GM15510 (cell line): ENCODE data around the gene GPR162.

Experiments
- POLR2A ChIP-seq: IDR thresholded peaks from 3 replicates; pipeline ENCODE4 v1.6.1; 2011; ENCODE audit warnings: borderline replicate concordance; ENCODE audit not compliant: insufficient read length; ENCODE audit errors: extremely low read depth

GPR162 gene

DNA sequence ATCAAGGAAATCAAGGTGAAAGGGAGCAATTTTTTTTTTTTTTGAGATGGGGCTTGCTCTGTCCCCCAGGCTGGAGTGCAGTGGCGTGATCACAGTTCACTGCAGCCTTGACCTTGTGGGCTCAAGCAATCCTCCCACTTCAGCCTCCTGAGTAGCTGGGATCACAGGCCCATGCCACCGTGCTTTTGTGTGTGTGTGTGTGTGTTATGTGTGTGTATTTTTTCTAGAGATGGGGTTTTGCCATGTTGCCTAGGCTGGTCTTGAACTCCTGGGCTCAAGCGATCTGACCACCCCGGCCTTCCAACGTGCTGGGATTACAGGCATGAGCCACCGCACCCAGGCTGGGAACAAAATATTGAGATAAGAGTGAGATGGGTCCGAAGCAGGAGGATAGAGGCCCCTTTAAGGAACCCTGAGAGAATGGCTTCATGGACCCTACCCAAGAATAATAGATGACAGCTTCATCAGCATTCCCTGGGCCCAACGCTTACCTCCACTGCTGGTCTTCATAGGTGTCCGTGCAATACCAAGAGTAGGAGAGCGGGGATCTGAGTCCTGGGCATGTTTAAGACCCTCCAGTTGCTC lies 28.4 kb downstream of the GPR162 start:
- TF ChIP-seq POLR2A: no peak

DNA sequence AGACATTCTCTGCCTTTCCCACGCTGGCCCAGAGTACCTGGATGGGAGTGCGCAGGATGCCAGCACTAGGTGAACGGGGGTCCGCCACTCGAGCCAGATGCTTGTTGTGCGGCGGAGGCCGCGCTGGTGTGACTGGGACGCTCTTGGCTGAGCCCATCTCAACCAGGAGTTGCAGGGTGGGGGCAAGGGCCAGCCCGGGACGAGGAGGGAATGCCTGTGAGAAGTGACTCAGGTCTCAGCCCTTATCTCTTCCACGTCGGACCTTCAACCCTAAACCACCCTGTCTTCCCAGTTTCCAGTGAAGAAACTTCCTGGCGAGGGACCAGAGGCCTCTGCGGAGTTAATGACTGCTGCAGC lies 29.2 kb downstream of the GPR162 start:
- TF ChIP-seq POLR2A: no peak

DNA sequence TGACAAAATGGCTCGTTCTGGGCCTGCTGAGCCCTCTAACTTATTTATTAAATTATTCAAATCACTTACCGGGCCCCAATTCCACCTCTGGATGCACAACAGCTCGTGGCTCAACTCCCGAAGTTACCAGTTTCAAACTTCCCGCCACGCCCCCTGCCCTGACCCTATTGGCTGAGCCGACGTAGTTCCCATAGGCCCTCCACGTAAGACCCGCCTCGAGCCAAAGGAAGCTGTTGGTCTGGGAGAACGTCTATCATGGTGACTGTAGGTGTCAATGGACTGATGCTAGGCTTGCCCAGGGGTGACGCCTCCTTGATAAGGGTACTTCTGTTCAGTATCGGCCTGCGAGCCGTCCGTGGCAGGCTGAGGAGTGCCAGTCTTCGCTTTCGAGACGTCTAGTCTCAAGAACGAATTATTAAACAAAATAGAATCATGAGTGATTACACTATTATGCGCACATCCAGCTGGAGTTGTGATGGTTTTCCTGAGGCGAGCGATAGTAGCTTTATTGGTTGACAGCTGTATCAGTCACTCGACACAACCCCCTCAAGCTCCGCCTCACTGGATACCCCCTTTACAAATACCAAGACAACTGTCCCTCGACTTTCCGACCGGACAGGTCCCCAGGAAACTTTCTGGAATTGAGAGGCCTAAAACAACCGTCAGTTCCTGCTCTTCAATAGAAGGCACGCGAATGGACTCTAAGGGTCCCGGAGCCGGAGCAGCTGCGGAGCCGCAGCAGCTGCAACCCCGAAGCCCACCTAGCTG lies 29.7 kb downstream of the GPR162 start, which contains the start of gene CDCA3:
CDCA3 (minus strand) TSS at position 134 of the 768 bp plus-strand sequence. CDS start 334 bp downstream, outside the sequence.
- TF ChIP-seq POLR2A: peak; percentile 54

DNA sequence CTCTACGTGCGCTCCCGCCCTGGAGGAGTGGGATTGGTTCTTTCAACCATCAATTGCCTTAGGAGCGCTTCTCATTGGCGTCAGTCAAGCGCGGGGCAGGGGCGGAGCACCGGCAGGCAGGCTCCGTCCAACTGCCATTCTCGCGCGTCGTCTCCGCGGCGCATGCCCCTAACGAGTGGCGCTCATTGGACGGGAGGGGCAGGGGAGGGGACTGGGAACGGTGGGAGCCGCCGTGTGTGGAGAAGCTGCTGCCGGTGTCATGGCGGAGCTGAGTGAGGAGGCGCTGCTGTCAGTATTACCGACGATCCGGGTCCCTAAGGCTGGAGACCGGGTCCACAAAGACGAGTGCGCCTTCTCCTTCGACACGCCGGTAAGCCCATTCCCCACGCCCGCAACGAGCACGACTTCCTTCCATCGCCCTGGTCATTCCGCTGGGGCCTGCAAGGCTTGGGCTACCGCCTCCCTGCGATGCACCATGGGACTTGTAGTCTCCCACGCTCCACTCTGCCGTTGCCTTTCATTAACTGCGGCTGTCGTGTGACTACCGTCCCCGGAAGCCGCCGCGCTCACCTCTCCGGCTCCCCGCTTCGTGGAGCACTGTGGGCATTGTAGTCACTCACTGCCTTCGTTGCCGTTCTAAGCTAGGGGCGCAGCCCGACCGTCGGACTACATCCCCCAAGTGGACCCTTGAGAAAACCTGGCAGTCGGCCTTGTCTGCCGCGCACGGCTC lies 30.5 kb downstream of the GPR162 start, which contains the start of gene USP5:
USP5 (plus strand) TSS at position 230 of the 730 bp plus-strand sequence; CDS start at position 260, 30 bp downstream.
- TF ChIP-seq POLR2A: peak; percentile 84

DNA sequence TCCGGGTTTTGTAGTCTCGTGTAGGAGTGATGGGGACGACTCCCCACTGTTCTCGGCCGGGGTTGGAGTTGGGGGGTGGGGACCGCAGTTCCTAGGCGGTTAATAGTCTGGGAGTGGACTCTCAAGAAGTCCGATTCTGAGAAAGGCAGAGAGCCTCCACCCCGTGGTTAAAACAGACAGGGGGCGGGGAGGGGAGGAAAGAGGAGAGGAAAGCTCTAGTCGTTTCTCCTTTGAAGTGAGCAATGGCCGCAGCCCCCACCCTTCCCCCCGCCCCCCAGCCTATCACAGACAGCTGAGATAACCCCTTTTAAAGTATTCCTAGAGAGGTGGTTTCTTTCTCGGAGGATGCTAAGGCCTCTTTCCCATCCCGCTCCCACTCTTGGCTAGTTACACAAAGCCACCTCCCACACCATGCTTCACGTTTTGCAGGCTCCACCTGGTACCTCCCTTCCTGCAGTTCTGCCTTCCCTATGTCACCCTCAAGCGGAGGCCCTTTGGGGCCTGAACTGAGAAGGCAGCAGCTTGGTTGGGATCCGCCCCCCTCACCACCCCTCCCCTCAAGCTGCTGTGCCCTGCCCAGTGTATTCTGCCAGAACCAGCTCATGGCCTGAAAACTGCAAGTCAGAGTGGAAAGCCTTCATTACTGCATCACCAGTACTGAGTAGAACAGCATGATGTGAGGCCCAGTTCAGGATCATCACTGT lies 31.2 kb downstream of the GPR162 start:
- TF ChIP-seq POLR2A: no peak

DNA sequence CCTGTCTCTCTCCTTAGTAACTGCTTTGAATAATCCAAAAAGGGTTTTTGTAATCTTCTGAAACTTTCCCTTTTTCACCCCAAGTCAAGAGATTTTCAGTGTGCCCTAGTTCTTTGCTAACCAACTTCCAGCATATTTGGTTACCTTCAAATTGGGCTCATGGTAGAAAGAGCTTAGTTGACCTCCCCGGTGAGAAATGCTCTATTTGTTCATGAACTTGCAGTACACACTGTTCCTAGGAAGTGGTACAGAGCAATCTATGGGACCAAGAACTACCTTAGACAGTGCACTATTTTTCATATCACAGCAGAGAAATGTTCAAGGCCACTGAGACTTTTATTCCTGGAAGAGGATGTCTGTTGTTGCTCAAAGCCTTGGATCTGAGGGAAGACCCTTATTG lies 32.0 kb downstream of the GPR162 start:
- TF ChIP-seq POLR2A: no peak

DNA sequence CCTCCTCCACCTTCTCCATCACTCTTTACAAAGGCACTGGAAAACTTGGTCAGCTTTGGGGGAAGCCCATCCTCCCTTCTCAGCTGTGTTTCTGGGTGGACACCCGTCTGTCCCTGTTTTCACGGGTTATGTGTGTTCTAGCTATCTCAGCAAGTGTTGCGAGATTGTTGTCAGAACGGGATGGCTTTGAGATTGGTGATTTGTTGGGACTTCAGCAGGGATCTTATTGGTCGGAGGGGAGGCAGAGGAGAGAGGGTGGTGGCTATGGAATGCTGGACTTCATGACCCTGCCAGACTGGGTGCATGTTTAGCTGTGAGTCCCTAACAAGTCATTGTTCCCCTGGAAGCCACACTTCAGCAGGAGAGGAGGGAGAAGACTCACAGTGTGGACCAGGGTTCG lies 32.4 kb downstream of the GPR162 start:
- TF ChIP-seq POLR2A: no peak

DNA sequence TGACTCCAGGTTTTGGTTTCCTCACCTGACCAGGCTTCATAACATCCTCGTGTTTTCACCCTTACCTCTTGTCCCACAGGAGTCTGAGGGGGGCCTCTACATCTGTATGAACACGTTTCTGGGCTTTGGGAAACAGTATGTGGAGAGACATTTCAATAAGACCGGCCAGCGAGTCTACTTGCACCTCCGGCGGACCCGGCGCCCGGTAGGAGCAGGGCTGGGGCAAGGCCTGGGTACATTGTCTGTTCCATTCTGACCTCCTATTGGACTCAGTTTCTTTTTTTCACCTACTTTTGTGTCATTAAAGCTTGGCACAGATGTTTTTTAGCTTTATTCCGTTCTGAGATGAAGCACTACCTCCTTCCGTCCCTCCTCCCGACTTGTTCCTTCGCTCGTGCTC lies 33.7 kb downstream of the GPR162 start:
- TF ChIP-seq POLR2A: no peak

DNA sequence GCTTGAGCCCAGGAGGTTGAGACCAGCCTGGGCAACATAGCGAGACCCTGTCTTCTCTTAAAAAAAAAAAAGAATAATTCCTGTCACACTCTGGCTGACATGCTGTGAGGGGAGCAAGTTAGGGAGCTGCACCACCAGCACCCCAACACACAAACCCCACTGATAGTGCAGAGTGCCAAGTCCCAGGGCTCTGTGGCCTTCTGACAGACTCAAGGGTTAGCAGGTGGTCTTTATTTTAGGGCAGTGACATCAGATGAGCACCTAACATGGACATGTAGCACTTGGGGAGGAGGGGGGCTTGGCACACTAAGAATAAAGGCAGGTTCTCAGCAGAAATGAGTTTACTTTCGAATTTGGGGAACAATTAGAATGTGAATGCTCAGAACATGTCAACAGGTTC lies 37.2 kb downstream of the GPR162 start:
- no peak for TF ChIP-seq POLR2A

DNA sequence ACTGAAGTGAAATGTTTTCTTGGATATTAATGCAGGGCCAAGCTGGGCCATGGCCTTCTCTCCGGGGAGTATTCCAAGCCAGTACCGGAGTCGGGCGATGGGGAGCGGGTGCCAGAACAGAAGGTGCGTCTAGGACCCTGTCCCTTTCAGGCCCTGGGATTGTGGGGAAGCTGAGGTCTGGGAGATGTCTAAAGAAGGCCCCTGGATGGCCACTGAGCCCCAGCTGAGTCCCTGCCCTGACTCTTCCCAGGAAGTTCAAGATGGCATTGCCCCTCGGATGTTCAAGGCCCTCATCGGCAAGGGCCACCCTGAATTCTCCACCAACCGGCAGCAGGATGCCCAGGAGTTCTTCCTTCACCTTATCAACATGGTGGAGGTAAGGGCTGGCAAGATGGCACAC lies 38.5 kb downstream of the GPR162 start:
- TF ChIP-seq POLR2A: no peak

DNA sequence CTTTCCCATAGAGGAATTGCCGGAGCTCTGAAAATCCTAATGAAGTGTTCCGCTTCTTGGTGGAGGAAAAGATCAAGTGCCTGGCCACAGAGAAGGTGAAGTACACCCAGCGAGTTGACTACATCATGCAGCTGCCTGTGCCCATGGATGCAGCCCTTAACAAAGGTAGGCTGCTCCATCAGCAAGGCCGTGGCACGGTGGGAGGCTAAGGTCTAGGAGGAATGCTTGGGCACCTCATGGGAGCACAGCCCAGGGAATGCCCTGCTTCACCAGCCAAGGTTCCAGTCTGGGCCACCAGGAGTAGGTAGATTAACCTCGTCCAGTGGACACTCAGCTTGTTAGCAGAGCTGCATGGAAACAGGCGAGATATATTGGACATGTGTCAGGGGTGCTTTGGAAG lies 39.3 kb downstream of the GPR162 start:
- no peak for TF ChIP-seq POLR2A

DNA sequence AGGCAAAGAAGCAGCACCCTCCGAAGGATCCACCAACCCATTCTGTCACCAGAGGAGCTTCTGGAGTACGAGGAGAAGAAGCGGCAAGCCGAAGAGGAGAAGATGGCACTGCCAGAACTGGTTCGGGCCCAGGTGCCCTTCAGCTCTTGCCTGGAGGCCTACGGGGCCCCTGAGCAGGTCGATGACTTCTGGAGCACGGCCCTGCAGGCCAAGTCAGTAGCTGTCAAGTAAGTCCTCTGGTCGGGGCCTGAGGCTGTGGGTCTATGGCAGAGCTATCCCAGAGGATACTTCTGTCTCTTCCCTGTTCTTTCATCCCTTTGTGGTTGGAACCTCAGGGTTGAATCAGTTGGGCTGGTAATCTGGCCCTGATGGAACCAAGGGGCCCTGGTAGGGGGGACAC lies 39.8 kb downstream of the GPR162 start:
- TF ChIP-seq POLR2A: no peak

DNA sequence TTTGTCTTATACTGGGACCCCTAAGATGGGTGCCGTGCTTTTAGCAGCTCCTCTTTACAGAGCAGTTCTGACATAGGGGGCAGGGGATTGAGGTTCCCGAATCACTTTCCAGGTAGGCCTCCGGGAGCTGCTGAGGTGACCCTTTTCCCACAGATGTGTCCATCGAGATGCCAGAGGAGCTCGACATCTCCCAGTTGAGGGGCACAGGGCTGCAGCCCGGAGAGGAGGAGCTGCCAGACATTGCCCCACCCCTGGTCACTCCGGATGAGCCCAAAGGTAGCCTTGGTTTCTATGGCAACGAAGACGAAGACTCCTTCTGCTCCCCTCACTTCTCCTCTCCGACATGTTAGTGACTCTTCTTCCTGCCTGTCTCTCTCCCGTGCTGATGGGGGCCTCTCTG lies 41.4 kb downstream of the GPR162 start:
- TF ChIP-seq POLR2A: no peak

DNA sequence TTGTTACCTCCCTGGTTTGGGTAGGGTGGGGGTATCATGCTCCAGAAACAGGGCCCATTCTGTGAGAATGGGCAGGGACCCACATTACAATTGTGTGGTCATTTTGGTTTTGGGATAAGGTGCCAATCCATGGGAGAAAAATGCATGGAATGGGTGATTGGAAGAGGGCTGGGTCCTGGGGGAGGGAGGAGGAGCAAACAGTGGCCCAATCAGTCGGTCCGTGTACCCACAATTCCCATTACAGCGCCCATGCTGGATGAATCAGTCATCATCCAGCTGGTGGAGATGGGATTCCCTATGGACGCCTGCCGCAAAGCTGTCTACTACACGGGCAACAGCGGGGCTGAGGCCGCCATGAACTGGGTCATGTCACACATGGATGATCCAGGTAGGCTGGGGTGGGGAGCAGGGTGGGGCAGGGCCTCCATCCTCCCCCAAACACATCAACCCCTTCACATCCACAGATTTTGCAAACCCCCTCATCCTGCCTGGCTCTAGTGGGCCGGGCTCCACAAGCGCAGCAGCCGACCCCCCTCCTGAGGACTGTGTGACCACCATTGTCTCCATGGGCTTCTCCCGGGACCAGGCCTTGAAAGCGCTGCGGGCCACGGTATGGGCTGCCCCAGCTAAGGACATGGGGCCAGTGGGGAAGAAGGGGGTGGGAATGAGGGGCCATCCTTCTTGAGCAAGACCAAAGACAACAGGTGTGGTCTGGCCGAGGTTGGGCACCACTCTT lies 42.1 kb downstream of the GPR162 start:
- TF ChIP-seq POLR2A: no peak
